ENCODE data around the gene C11orf21.

C11orf21 gene

GRCh38 chr11:2264366-2265053 lies 37.2 kb downstream of the C11orf21 start:
- TF ChIP-seq, protein P1, sequence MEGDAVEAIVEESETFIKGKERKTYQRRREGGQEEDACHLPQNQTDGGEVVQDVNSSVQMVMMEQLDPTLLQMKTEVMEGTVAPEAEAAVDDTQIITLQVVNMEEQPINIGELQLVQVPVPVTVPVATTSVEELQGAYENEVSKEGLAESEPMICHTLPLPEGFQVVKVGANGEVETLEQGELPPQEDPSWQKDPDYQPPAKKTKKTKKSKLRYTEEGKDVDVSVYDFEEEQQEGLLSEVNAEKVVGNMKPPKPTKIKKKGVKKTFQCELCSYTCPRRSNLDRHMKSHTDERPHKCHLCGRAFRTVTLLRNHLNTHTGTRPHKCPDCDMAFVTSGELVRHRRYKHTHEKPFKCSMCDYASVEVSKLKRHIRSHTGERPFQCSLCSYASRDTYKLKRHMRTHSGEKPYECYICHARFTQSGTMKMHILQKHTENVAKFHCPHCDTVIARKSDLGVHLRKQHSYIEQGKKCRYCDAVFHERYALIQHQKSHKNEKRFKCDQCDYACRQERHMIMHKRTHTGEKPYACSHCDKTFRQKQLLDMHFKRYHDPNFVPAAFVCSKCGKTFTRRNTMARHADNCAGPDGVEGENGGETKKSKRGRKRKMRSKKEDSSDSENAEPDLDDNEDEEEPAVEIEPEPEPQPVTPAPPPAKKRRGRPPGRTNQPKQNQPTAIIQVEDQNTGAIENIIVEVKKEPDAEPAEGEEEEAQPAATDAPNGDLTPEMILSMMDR (IDR thresholded peaks at IDR 0.05; ENCODE audit: control insufficient read depth, insufficient read depth, low read depth, low read length, missing control alignments) = no peak
- DNase-seq (ENCODE audit: low read depth) = no peak
- no peak overlapping the region for H3K4me3 ChIP-seq (ENCODE audit: control insufficient read depth, low read depth, low read length)

DNA sequence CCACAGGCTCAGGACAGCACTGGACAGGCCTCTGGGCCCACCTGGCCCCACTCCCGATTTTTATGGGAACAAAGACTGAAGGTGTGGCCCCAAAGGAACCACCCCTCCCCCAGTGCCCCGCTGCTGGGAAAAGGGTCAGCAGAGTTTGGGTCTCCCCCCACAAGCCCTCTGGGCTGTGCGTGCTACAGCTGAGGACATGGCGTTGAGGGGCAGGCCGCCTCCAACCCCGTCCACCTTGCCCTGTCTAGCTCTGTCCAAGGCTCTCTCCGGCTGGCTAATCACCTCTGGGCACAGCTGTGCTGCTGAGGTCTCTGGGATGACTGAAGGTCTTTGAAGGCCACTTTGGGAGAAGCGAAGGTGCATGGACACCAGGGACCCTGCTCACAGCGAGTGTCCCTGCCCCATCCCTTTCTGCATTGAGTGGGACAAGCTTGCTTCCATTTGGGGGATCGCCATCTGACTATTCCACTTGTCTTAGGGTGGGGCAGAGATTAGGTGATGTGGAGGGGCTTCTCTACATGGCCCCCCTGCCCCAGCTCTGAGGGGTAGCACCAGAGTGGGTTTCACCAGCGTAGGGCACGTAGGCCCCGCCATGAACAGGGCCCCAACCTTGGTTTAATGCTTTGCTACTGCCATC lies 37.9 kb downstream of the C11orf21 start:
- TF ChIP-seq, protein P1 (IDR thresholded peaks at IDR 0.05; ENCODE audit: control insufficient read depth, insufficient read depth, low read depth, low read length, missing control alignments) = no peak
- no peak for DNase-seq (ENCODE audit: low read depth)
- no peak overlapping the region for H3K4me3 ChIP-seq (ENCODE audit: control insufficient read depth, low read depth, low read length)

GRCh38 chr11:2263071-2263565 lies 38.6 kb downstream of the C11orf21 start:
- DNase-seq (ENCODE audit: low read depth) = no peak
- no peak overlapping the region for H3K4me3 ChIP-seq (ENCODE audit: control insufficient read depth, low read depth, low read length)
- TF ChIP-seq, protein P1 (IDR thresholded peaks at IDR 0.05; ENCODE audit: control insufficient read depth, insufficient read depth, low read depth, low read length, missing control alignments) = no peak

DNA sequence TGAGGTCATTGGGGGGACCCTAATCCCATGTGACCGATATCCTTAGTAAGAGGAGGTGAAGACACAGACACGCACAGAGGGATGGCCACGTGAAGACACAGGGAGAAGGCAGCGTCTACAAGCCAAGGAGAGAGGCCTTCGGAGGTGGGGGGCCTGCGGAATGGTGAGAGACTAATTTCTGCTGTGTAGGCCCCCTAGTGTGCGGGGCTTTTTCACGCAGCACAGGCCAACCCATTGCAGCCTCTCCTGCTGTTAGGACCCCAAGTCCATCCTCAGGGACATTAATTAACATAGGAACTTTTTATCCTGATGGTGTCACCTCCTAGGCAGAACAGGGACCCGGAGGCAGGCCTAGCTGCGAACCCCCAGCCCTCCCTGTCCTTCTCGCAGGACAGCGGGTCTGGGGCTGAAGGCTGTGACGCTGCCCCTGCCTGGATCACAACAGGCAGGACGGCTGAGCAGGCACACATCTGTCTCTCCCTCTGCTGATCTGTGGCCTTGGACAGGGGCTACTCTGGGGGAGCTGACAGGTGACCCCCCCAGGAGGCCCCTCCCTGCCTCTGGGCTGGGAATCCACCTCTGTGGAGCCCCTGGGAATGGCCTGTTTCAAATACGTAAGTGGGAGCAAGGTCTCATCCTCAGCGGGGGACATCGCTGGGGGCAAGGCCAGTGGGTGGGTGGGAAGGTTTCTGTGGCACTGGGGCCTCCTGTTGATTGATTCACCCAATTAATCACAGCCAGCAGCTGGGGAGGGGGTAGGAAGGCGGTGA lies 39.2 kb downstream of the C11orf21 start:
- TF ChIP-seq, protein P1 (IDR thresholded peaks at IDR 0.05; ENCODE audit: control insufficient read depth, insufficient read depth, low read depth, low read length, missing control alignments) = no peak
- DNase-seq (ENCODE audit: low read depth) = no peak
- no peak overlapping the region for H3K4me3 ChIP-seq (ENCODE audit: control insufficient read depth, low read depth, low read length)

DNA sequence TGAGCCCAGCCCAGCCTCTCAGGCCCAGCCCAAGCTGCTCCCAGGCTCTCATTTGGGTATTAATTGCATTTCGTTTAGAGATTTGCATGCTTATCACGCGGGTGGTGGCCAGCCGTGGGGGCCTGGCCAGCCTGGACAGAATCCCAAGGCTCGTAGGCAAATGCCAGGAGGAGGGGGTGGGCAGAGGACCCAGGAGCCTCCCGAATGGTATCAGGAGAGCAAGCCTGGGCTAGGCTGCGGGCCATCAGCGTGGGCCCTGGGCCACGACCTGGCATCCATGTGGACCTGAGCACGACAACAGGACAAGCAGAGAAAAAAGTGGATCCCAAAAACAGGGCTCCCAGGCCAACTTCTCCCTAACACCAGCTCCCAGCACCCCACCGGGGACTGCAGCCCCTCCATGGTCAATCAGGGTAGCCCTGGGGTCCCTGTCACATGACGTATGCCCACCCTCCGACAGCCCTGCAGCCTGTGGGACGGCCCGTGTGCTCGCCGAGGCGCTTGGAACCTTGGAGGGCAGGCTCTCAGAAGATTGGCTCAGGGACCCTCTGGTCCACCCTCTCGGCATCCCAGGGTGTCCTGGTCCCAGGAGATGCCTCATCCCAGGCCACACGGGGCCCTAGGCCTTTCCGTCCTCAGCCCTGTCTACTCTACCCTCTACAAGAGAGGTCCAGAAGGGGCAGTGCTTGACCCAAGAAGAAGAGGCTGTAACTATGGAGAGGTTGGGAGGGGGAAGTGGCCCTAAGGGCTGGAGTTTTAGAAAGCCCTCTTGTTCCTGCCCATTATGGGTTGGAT lies 40.1 kb downstream of the C11orf21 start:
- no peak overlapping the region for H3K4me3 ChIP-seq (ENCODE audit: control insufficient read depth, low read depth, low read length)
- DNase-seq (ENCODE audit: low read depth) = no peak
- TF ChIP-seq, protein P1 (IDR thresholded peaks at IDR 0.05; ENCODE audit: control insufficient read depth, insufficient read depth, low read depth, low read length, missing control alignments) = no peak
